Activated CD4-positive, alpha-beta T cell treated with anti-CD3 and anti-CD28 coated beads for 1 hour (primary cell): ENCODE results near the gene RNU2-63P.
"Not testable (repeated sequence)": the region's sequence is repeated elsewhere in the genome, so short reads cannot be mapped to it uniquely, and the experiment has no call there.

Experiments used
- DNase-seq: peaks from one replicate; pipeline ENCODE4 v3.0.0-alpha.2; 2020

RNU2-63P gene

GRCh38 chr2:88027697-88028389, 11.5 kb upstream of the RNU2-63P start:
- no peak for DNase-seq

- DNase-seq = no peak
Observed at GRCh38 chr2:88024509-88024908, 8.2 kb upstream of the RNU2-63P start.

GRCh38 chr2:88022669-88022921, 6.2 kb upstream of the RNU2-63P start:
- no peak for DNase-seq

- DNase-seq = no peak
Observed at GRCh38 chr2:88019985-88020384, 3.6 kb upstream of the RNU2-63P start.

- DNase-seq = no peak
Observed at GRCh38 chr2:88018909-88019308, 2.6 kb upstream of the RNU2-63P start.

GRCh38 chr2:88018077-88018805, 1.9 kb upstream of the RNU2-63P start:
- DNase-seq = not testable (repeated sequence)

- DNase-seq = not testable (repeated sequence)
Observed at GRCh38 chr2:88017780-88018038, 1.4 kb upstream of the RNU2-63P start.

GRCh38 chr2:88016960-88017779, 823 bp upstream of the RNU2-63P start:
- DNase-seq = no peak

- no peak for DNase-seq
Observed at GRCh38 chr2:88011011-88011410, 5.3 kb downstream of the RNU2-63P start.

GRCh38 chr2:88010136-88010535, 6.2 kb downstream of the RNU2-63P start:
- no peak for DNase-seq

- no peak for DNase-seq
Observed at GRCh38 chr2:88006912-88007439, 9.4 kb downstream of the RNU2-63P start.

- DNase-seq = no peak
Observed at GRCh38 chr2:88005776-88006175, 10.6 kb downstream of the RNU2-63P start.

- DNase-seq = no peak
Observed at GRCh38 chr2:88003074-88003755, 13.1 kb downstream of the RNU2-63P start.

- no peak for DNase-seq
Observed at GRCh38 chr2:88002359-88002707, 14.0 kb downstream of the RNU2-63P start.

- DNase-seq = not testable (repeated sequence)
Observed at GRCh38 chr2:88000474-88000873, 15.9 kb downstream of the RNU2-63P start.

- DNase-seq = no peak
Observed at GRCh38 chr2:87996570-87996969, 19.8 kb downstream of the RNU2-63P start.

- no peak for DNase-seq
Observed at GRCh38 chr2:87995756-87996155, 20.6 kb downstream of the RNU2-63P start.

GRCh38 chr2:87994304-87994850, 22.0 kb downstream of the RNU2-63P start:
- DNase-seq = not testable (repeated sequence)

- not testable (repeated sequence) for DNase-seq
Observed at GRCh38 chr2:87992569-87992968, 23.8 kb downstream of the RNU2-63P start.

GRCh38 chr2:87987473-87987872, 28.9 kb downstream of the RNU2-63P start:
- DNase-seq = not testable (repeated sequence)

- DNase-seq = not testable (repeated sequence)
Observed at GRCh38 chr2:87985902-87986301, 30.4 kb downstream of the RNU2-63P start.

GRCh38 chr2:87981182-87981581, 35.2 kb downstream of the RNU2-63P start:
- not testable (repeated sequence) for DNase-seq

GRCh38 chr2:87972385-87972784, 44.0 kb downstream of the RNU2-63P start:
- not testable (repeated sequence) for DNase-seq
